ENCODE results near the gene SURF4. TPM values are rescaled to one million over a fixed set of nuclear protein-coding genes. Genes with fewer than 3 reads are reported as not detected.
A peak's percentile ranks its signal among the peaks of the same experiment; 100 is the strongest.
"Not testable (repeated sequence)": the region's sequence is repeated elsewhere in the genome, so short reads cannot be mapped to it uniquely, and the experiment has no call there.

Gene SURF4
- total RNA-seq, 1 donor from 2014 or later: 190 TPM

GRCh38 chr9:133379153-133380086 lies 3.6 kb upstream of the SURF4 start:
- Mint-ChIP-seq H3K4me1 (ENCODE audit: unreplicated experiment) (peaks cover 10% of the 10 kb centered on the region), H3K27ac (ENCODE audit: unreplicated experiment) (no peak overlapping the region), H3K27me3 (ENCODE audit: unreplicated experiment) (no peaks in the 10 kb centered on the region), H3K9me3 (ENCODE audit: unreplicated experiment) (no peaks in the 10 kb centered on the region), H3K36me3 (ENCODE audit: unreplicated experiment) (no peaks in the 10 kb centered on the region), H3K4me3 (ENCODE audit: unreplicated experiment) (no peak overlapping the region)
- DNase-seq (ENCODE audit: extremely low spot score, unreplicated experiment): no peak
- TF ChIP-seq CTCF (IDR thresholded peaks at IDR 0.05): no peak

GRCh38 chr9:133378408-133378962 lies 2.6 kb upstream of the SURF4 start:
- no peaks in the 10 kb centered on the region for H3K9me3 Mint-ChIP-seq (ENCODE audit: unreplicated experiment)
- H3K36me3 Mint-ChIP-seq (ENCODE audit: unreplicated experiment): no peaks in the 10 kb centered on the region
- no peak overlapping the region for H3K27ac Mint-ChIP-seq (ENCODE audit: unreplicated experiment)
- peaks cover 16% of the 10 kb centered on the region for H3K4me1 Mint-ChIP-seq (ENCODE audit: unreplicated experiment)
- H3K4me3 Mint-ChIP-seq (ENCODE audit: unreplicated experiment): no peak overlapping the region
- DNase-seq (ENCODE audit: extremely low spot score, unreplicated experiment): no peak
- H3K27me3 Mint-ChIP-seq (ENCODE audit: unreplicated experiment): no peaks in the 10 kb centered on the region
- no peak for TF ChIP-seq CTCF (IDR thresholded peaks at IDR 0.05)

- TF ChIP-seq CTCF (IDR thresholded peaks at IDR 0.05): no peak
- H3K27ac Mint-ChIP-seq (ENCODE audit: unreplicated experiment): no peak overlapping the region
- no peak for DNase-seq (ENCODE audit: extremely low spot score, unreplicated experiment)
- no peaks in the 10 kb centered on the region for H3K36me3 Mint-ChIP-seq (ENCODE audit: unreplicated experiment)
- H3K4me1 Mint-ChIP-seq (ENCODE audit: unreplicated experiment): peaks cover 19% of the 10 kb centered on the region
- no peaks in the 10 kb centered on the region for H3K27me3 Mint-ChIP-seq (ENCODE audit: unreplicated experiment)
- H3K4me3 Mint-ChIP-seq (ENCODE audit: unreplicated experiment): no peak overlapping the region
- no peaks in the 10 kb centered on the region for H3K9me3 Mint-ChIP-seq (ENCODE audit: unreplicated experiment)
These were observed 1.9 kb upstream of the SURF4 start for GRCh38 chr9:133377721-133378216.

GRCh38 chr9:133377280-133377679 lies 1.4 kb upstream of the SURF4 start:
- DNase-seq (ENCODE audit: extremely low spot score, unreplicated experiment); H3K27ac Mint-ChIP-seq (ENCODE audit: unreplicated experiment); H3K27me3 Mint-ChIP-seq (ENCODE audit: unreplicated experiment); H3K9me3 Mint-ChIP-seq (ENCODE audit: unreplicated experiment); H3K36me3 Mint-ChIP-seq (ENCODE audit: unreplicated experiment): not testable (repeated sequence)
- Mint-ChIP-seq H3K4me1 (ENCODE audit: unreplicated experiment) (peaks cover 24% of the 10 kb centered on the region), H3K4me3 (ENCODE audit: unreplicated experiment) (peak overlapping the region; percentile 70)

- no peak for DNase-seq (ENCODE audit: extremely low spot score, unreplicated experiment)
- H3K4me1 Mint-ChIP-seq (ENCODE audit: unreplicated experiment): peaks cover 40% of the 10 kb centered on the region
- peak overlapping the region; percentile 94 for H3K4me3 Mint-ChIP-seq (ENCODE audit: unreplicated experiment)
- H3K27ac Mint-ChIP-seq (ENCODE audit: unreplicated experiment): peak overlapping the region; percentile 97
- no peaks in the 10 kb centered on the region for H3K9me3 Mint-ChIP-seq (ENCODE audit: unreplicated experiment)
- peak; percentile 29 for TF ChIP-seq CTCF (IDR thresholded peaks at IDR 0.05)
- no peaks in the 10 kb centered on the region for H3K27me3 Mint-ChIP-seq (ENCODE audit: unreplicated experiment)
- peaks cover 7% of the 10 kb centered on the region for H3K36me3 Mint-ChIP-seq (ENCODE audit: unreplicated experiment)
These were observed 640 bp downstream of the SURF4 start for GRCh38 chr9:133375116-133375723.

Data from osteocyte (in vitro differentiated cells).